HG03520 (cell line): ENCODE results near the gene MAML2.
"Not testable (repeated sequence)": the region's sequence is repeated elsewhere in the genome, so short reads cannot be mapped to it uniquely, and the experiment has no call there.

Experiments used
- ATAC-seq: cut with Tn5 transposase; IDR thresholded peaks from one replicate; pipeline ENCODE4 v1.9.1; 2021; ENCODE audit warnings: mild to moderate bottlenecking, moderate library complexity; ENCODE audit not compliant: unreplicated experiment

Gene MAML2

GRCh38 chr11:96272529-96273222 lies 70.3 kb downstream of the MAML2 start:
- peak; percentile 82 for ATAC-seq

GRCh38 chr11:96271777-96272176 lies 71.2 kb downstream of the MAML2 start:
- ATAC-seq = no peak

- ATAC-seq = not testable (repeated sequence)
These were observed 71.6 kb downstream of the MAML2 start for GRCh38 chr11:96271352-96271751.

GRCh38 chr11:96268527-96268926 lies 74.5 kb downstream of the MAML2 start:
- not testable (repeated sequence) for ATAC-seq

- peak; percentile 96 for ATAC-seq
These were observed 75.4 kb downstream of the MAML2 start for GRCh38 chr11:96267496-96268032.

GRCh38 chr11:96267001-96267495 lies 75.9 kb downstream of the MAML2 start:
- ATAC-seq = no peak

GRCh38 chr11:96265972-96266371 lies 77.0 kb downstream of the MAML2 start:
- ATAC-seq = no peak

GRCh38 chr11:96265220-96265737 lies 77.7 kb downstream of the MAML2 start:
- ATAC-seq = no peak

GRCh38 chr11:96264364-96264763 lies 78.6 kb downstream of the MAML2 start:
- no peak for ATAC-seq

GRCh38 chr11:96263238-96263763 lies 79.7 kb downstream of the MAML2 start:
- ATAC-seq = no peak

- ATAC-seq = no peak
These were observed 82.5 kb downstream of the MAML2 start for GRCh38 chr11:96260532-96260931.

- ATAC-seq = no peak
These were observed 82.9 kb downstream of the MAML2 start for GRCh38 chr11:96260067-96260511.

GRCh38 chr11:96259134-96259830 lies 83.7 kb downstream of the MAML2 start:
- ATAC-seq = no peak

- peak; percentile 82 for ATAC-seq
These were observed 84.7 kb downstream of the MAML2 start for GRCh38 chr11:96257972-96258934.

- no peak for ATAC-seq
These were observed 86.0 kb downstream of the MAML2 start for GRCh38 chr11:96257036-96257435.

- no peak for ATAC-seq
These were observed 86.6 kb downstream of the MAML2 start for GRCh38 chr11:96256215-96257011.

- no peak for ATAC-seq
These were observed 88.1 kb downstream of the MAML2 start for GRCh38 chr11:96254854-96255253.

- peak; percentile 41 for ATAC-seq
These were observed 88.9 kb downstream of the MAML2 start for GRCh38 chr11:96254087-96254486.

GRCh38 chr11:96246718-96247552 lies 96.1 kb downstream of the MAML2 start:
- no peak for ATAC-seq
